Endothelial cell of umbilical vein (primary cell): ENCODE data around the gene FXYD6. TPM values are rescaled to one million over a fixed set of nuclear protein-coding genes. Genes with fewer than 3 reads are reported as not detected.

Experiments used
- BruUV-seq: library from RNA; stranded (reverse); fragments of 400-500 nt; replicated peaks from 2 replicates; lab custom pipeline; 2021; lab: Mats Ljungman, UMichigan
- CTCF ChIA-PET: fragments of 300-600, 350-600 bp; sonication (Branson Sonifier 250); formaldehyde crosslinking; loops from one replicate; lab custom pipeline; 2021; ENCODE audit warnings: antibody characterized with exemption, inconsistent platforms; lab: Charles Lee
- POLR2A ChIA-PET: fragments of 300-600, 350-600 bp; sonication (Branson Sonifier 250); formaldehyde crosslinking; loops from one replicate; lab custom pipeline; 2021; ENCODE audit warnings: antibody characterized with exemption, inconsistent platforms; lab: Charles Lee
- DNase-seq: peaks from one replicate; pipeline ENCODE4 v3.0.0-alpha.2; 2011; ENCODE audit warnings: low read depth, low spot score
- FAIRE-seq: peaks from 2 replicates; lab custom pipeline; 2011; peaks lifted over from hg19 to GRCh38; lab: Jason Lieb, UNC
- H2AFZ ChIP-seq: 2 replicates; pipeline ENCODE4 v1.6.0; 2012; ENCODE audit warnings: low read depth, low read length, control low read depth, inconsistent platforms
- H3K27ac ChIP-seq: 2 replicates; pipeline ENCODE4 v1.5.1; 2011; ENCODE audit warnings: low read depth, mild to moderate bottlenecking, control low read depth, low read length, moderate library complexity; ENCODE audit not compliant: insufficient read depth
- H3K27me3 ChIP-seq, 2 experiments: 2 replicates each; pipeline versions ENCODE4 v1.6.0 to v1.6.1; 2011; ENCODE audit warnings: low read length in 2 of 2, mixed read lengths in 1 of 2; ENCODE audit not compliant: control insufficient read depth in 2 of 2, insufficient read depth in 2 of 2
- H3K36me3 ChIP-seq, 2 experiments: 2 replicates in 1 of 2; 3 replicates in 1 of 2; pipeline ENCODE4 v1.5.1; 2011; ENCODE audit warnings: low read length in 2 of 2, mild to moderate bottlenecking in 1 of 2, moderate library complexity in 1 of 2; ENCODE audit not compliant: control insufficient read depth in 2 of 2, insufficient read depth in 2 of 2; ENCODE audit errors: extremely low read depth in 1 of 2
- H3K4me1 ChIP-seq: 3 replicates; pipeline ENCODE4 v1.5.1; 2011; ENCODE audit warnings: mild to moderate bottlenecking, low read length; ENCODE audit not compliant: control insufficient read depth, insufficient read depth; ENCODE audit errors: extremely low read depth
- H3K4me2 ChIP-seq: 2 replicates; pipeline ENCODE4 v1.6.1; 2011; ENCODE audit warnings: low read length, control low read depth, mixed read lengths; ENCODE audit not compliant: insufficient read depth
- H3K4me3 ChIP-seq, 3 experiments: fragments of 200-600 bp in 1 of 3; sonication (generic), shearing (Covaris generic) in 1 of 3; replicated peaks in 1 of 3; 2 replicates each; pipeline ENCODE4 v1.5.1; 2011 to 2016; ENCODE audit warnings: control low read depth in 3 of 3, low read length in 3 of 3, mild to moderate bottlenecking in 2 of 3, inconsistent platforms in 1 of 3, low read depth in 1 of 3, moderate library complexity in 1 of 3; ENCODE audit not compliant: insufficient read depth in 1 of 3
- H3K79me2 ChIP-seq: 2 replicates; pipeline ENCODE4 v1.6.0; 2012; ENCODE audit warnings: low read length, inconsistent platforms; ENCODE audit not compliant: control insufficient read depth, insufficient read depth
- H3K9ac ChIP-seq: replicated peaks from 2 replicates; pipeline ENCODE3; 2011; ENCODE audit warnings: low read length, control low read depth; ENCODE audit not compliant: insufficient read depth; ENCODE audit errors: extremely low read depth
- H3K9me1 ChIP-seq: replicated peaks from 3 replicates; pipeline ENCODE4 v1.6.0; 2011; ENCODE audit warnings: mild to moderate bottlenecking, low read length; ENCODE audit not compliant: control insufficient read depth, insufficient read depth; ENCODE audit errors: extremely low read depth
- H3K9me3 ChIP-seq: replicated peaks from 2 replicates; pipeline ENCODE4 v1.5.1; 2012; ENCODE audit warnings: low read length, inconsistent platforms; ENCODE audit not compliant: control insufficient read depth, insufficient read depth
- H4K20me1 ChIP-seq: replicated peaks from 2 replicates; pipeline ENCODE3; 2011; ENCODE audit warnings: mild to moderate bottlenecking, low read length; ENCODE audit not compliant: control insufficient read depth, insufficient read depth; ENCODE audit errors: extremely low read depth
- CTCF ChIP-seq, 2 donors: IDR thresholded peaks; 1 replicate in 1 of 2; 2 replicates in 1 of 2; pipeline ENCODE4 v1.5.1; 2011; ENCODE audit warnings: low read length in 2 of 2, mild to moderate bottlenecking in 2 of 2, moderate library complexity in 2 of 2, control low read depth in 1 of 2, inconsistent platforms in 1 of 2, low read depth in 1 of 2; ENCODE audit not compliant: insufficient read depth in 1 of 2; ENCODE audit errors: extremely low read depth in 1 of 2
- EZH2 ChIP-seq: IDR thresholded peaks from 2 replicates; pipeline ENCODE4 v1.6.1; 2012; ENCODE audit warnings: borderline replicate concordance, low read depth, mild to moderate bottlenecking, moderate library complexity, low read length, inconsistent platforms; ENCODE audit not compliant: severe bottlenecking
- FOS ChIP-seq: IDR thresholded peaks from 2 replicates; pipeline ENCODE4 v1.6.1; 2011; ENCODE audit warnings: mild to moderate bottlenecking, low read length, moderate library complexity, borderline replicate concordance; ENCODE audit not compliant: insufficient read depth
- JUN ChIP-seq: IDR thresholded peaks from 2 replicates; pipeline ENCODE4 v1.6.1; 2011; ENCODE audit warnings: borderline replicate concordance, low read depth; ENCODE audit not compliant: insufficient read length, insufficient read depth
- MAX ChIP-seq: IDR thresholded peaks from 2 replicates; pipeline ENCODE4 v1.6.1; 2011; ENCODE audit not compliant: insufficient read depth, insufficient read length
- MYC ChIP-seq: IDR thresholded peaks from one replicate; pipeline ENCODE4 v1.6.1; 2011; ENCODE audit warnings: mild to moderate bottlenecking, low read depth, low read length
- POLR2A ChIP-seq: IDR thresholded peaks from 2 replicates; pipeline ENCODE4 v1.6.1; 2012; ENCODE audit warnings: low read depth, mild to moderate bottlenecking, control low read depth, low read length
- POLR2AphosphoS5 ChIP-seq: IDR thresholded peaks from 2 replicates; pipeline ENCODE4 v1.6.1; 2012; ENCODE audit warnings: low read depth, mild to moderate bottlenecking, control low read depth, low read length, moderate library complexity; ENCODE audit not compliant: insufficient read depth
- dilution Hi-C: fragments of 300-500 bp; cut with MboI; formaldehyde crosslinking; loops from one replicate; pipeline ENCODE4 v1.15.0; 2019; ENCODE audit warnings: low sequenced_read_pairs; ENCODE audit not compliant: extremely low pct_ligation_motif_present
- intact Hi-C: fragments of 100-400 bp; cut with micrococcal nuclease; formaldehyde crosslinking; loops from one replicate; pipeline ENCODE4 v1.10.0; 2022
- polyA plus RNA-seq, 4 experiments: library from polyadenylated mRNA; depleted of rRNA in 3 of 4; stranded (reverse) in 3 of 4; unstranded in 1 of 4; fragments of >200 nt; gene quantifications; 2 replicates each; pipeline versions ENCODE4 v1.2.1 to v1.2.3, GENCODE V29; 2011 to 2012; ENCODE audit warnings: missing spikeins in 1 of 4
- total RNA-seq: library from RNA; stranded (reverse); gene quantifications from 2 replicates; pipeline ENCODE4 v1.2.3, GENCODE V29; 2021

The FXYD6 gene
- total and polyA plus RNA-seq, 2 donors (not counting 3 experiments of a cell fraction or from before 2014, with no cell fraction given) = 1.4 to 8.7 TPM

- Histone ChIP-seq H3K9me1 (no peaks in the 10 kb centered on the region), H3K4me3 (no peak overlapping the region), H3K4me2 (no peak overlapping the region), H4K20me1 (no peaks in the 10 kb centered on the region), H3K9me3 (no peaks in the 10 kb centered on the region), H2AFZ (no peak overlapping the region), H3K36me3 (no peaks in the 10 kb centered on the region), H3K9ac (no peak overlapping the region), H3K27ac (no peak overlapping the region), H3K79me2 (no peaks in the 10 kb centered on the region), H3K27me3 (peaks cover 58 to 63% of the 10 kb centered on the region in 2 experiments), H3K4me1 (no peaks in the 10 kb centered on the region)
- FAIRE-seq (no peak), DNase-seq (no peak)
- BruUV-seq = no TSS peak
- dilution Hi-C loops (no loop called here), intact Hi-C loops (no loop called here)
- CTCF ChIA-PET = interaction anchor here (0.6 kb wide), 1 partner anchor 71 kb away, joined by 3 read pairs; no protein-coding TSS in a partner anchor
- POLR2A ChIA-PET = no interaction called here
- no peak for TF ChIP-seq EZH2
- TF ChIP-seq FOS = no peak
These were observed 938 bp downstream of the FXYD6 start for GRCh38 chr11:117875382-117876058.

GRCh38 chr11:117874910-117875381 is 1.5 kb downstream of the FXYD6 start:
- H3K9ac ChIP-seq = no peak overlapping the region
- H4K20me1 ChIP-seq = no peaks in the 10 kb centered on the region
- ChIA-PET CTCF (interaction anchor here (1.0 kb wide), 1 partner anchor 30 kb away, joined by 3 read pairs; no protein-coding TSS in a partner anchor), POLR2A (no interaction called here)
- no peak overlapping the region for H3K4me3 ChIP-seq
- intact Hi-C loops (no loop called here), dilution Hi-C loops (no loop called here)
- H3K36me3 ChIP-seq = no peaks in the 10 kb centered on the region
- H3K4me1 ChIP-seq = no peaks in the 10 kb centered on the region
- H3K27me3 ChIP-seq = peaks cover 58 to 63% of the 10 kb centered on the region in 2 experiments
- FAIRE-seq (no peak), DNase-seq (no peak)
- no peaks in the 10 kb centered on the region for H3K79me2 ChIP-seq
- no peaks in the 10 kb centered on the region for H3K9me3 ChIP-seq
- H3K9me1 ChIP-seq = no peaks in the 10 kb centered on the region
- no peak overlapping the region for H3K4me2 ChIP-seq
- TF ChIP-seq POLR2AphosphoS5 = no peak
- no peak for TF ChIP-seq FOS
- no peak for TF ChIP-seq JUN
- no peak for TF ChIP-seq CTCF (IDR thresholded peaks at IDR 0.05; ENCODE audit: extremely low read depth in 1 of 2, insufficient read depth in 1 of 2, low read depth in 1 of 2, low read length in 2 of 2)
- TF ChIP-seq POLR2A = no peak
- no peak for TF ChIP-seq MYC
- no peak for TF ChIP-seq MAX
- no peak overlapping the region for H3K27ac ChIP-seq
- no TSS peak for BruUV-seq
- no peak overlapping the region for H2AFZ ChIP-seq
